NB4 (cell line): ENCODE data around the gene SLX9.

Source experiments
- MYC ChIP-seq: IDR thresholded peaks from 2 replicates; pipeline ENCODE4 v1.6.1; 2011; ENCODE audit warnings: low read depth, low read length
- POLR2A ChIP-seq: IDR thresholded peaks from 2 replicates; pipeline ENCODE4 v1.6.1; 2011; ENCODE audit warnings: mild to moderate bottlenecking; ENCODE audit not compliant: insufficient read length; ENCODE audit errors: extremely low read depth
- TF ChIP-seq, protein P1 (sequence below): IDR thresholded peaks from one replicate; pipeline ENCODE4 v1.5.1; 2012; ENCODE audit warnings: low read depth, low read length
- TF ChIP-seq, protein P2 (sequence below): IDR thresholded peaks from 2 replicates; pipeline ENCODE4 v1.6.1; 2011; ENCODE audit warnings: low read depth, low read length

DNA sequence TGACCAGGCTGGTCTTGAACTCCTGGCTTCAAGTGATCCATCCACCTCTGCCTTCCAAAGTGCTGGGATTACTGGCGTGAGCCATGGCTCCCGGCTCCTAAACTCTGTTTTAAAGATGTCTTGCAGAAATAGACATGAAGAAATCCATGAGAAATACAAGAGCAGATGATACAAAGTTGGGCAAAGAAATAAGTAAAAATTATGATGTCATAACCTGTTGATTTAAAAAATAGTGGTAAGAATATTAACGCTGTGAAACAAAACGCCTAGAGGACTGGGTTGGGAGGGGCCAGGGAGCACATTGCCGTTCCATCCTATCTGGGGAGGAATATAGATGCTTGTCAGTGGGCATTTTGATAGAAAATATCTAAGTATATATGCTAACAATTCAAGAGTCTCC is 17.9 kb upstream of the SLX9 start:
- TF ChIP-seq POLR2A (no peak), MYC (no peak)
- TF ChIP-seq, protein P1, sequence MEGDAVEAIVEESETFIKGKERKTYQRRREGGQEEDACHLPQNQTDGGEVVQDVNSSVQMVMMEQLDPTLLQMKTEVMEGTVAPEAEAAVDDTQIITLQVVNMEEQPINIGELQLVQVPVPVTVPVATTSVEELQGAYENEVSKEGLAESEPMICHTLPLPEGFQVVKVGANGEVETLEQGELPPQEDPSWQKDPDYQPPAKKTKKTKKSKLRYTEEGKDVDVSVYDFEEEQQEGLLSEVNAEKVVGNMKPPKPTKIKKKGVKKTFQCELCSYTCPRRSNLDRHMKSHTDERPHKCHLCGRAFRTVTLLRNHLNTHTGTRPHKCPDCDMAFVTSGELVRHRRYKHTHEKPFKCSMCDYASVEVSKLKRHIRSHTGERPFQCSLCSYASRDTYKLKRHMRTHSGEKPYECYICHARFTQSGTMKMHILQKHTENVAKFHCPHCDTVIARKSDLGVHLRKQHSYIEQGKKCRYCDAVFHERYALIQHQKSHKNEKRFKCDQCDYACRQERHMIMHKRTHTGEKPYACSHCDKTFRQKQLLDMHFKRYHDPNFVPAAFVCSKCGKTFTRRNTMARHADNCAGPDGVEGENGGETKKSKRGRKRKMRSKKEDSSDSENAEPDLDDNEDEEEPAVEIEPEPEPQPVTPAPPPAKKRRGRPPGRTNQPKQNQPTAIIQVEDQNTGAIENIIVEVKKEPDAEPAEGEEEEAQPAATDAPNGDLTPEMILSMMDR: no peak
- TF ChIP-seq, protein P2, sequence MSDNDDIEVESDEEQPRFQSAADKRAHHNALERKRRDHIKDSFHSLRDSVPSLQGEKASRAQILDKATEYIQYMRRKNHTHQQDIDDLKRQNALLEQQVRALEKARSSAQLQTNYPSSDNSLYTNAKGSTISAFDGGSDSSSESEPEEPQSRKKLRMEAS: no peak
